BLaER1 treated with 17β-estradiol and CSF1 and Interleukin-3, amounts not matched to agents 10 nM and 100 nM (cell line): Measurements from ENCODE around the gene RANGAP1.

ENCODE experiments used
- H3K27ac ChIP-seq, 11 experiments: shearing (Covaris generic); formaldehyde crosslinking; 2 replicates each; pipeline ENCODE4 v1.8.1; 2022
- H3K27me3 ChIP-seq, 11 experiments: shearing (Covaris generic); formaldehyde crosslinking; 2 replicates each; pipeline ENCODE4 v1.8.1; 2022
- H3K36me3 ChIP-seq, 11 experiments: shearing (Covaris generic); formaldehyde crosslinking; 2 replicates each; pipeline ENCODE4 v1.8.1; 2022
- H3K4me1 ChIP-seq, 10 experiments: shearing (Covaris generic); formaldehyde crosslinking; 2 replicates each; pipeline ENCODE4 v1.8.1; 2022
- H3K4me2 ChIP-seq, 11 experiments: shearing (Covaris generic); formaldehyde crosslinking; 2 replicates each; pipeline ENCODE4 v1.8.1; 2022
- H3K4me3 ChIP-seq, 10 experiments: shearing (Covaris generic); formaldehyde crosslinking; 2 replicates each; pipeline ENCODE4 v1.8.1; 2022
- H3K9ac ChIP-seq, 11 experiments: shearing (Covaris generic); formaldehyde crosslinking; 2 replicates each; pipeline ENCODE4 v1.8.1; 2022
- H3K9me3 ChIP-seq, 11 experiments: shearing (Covaris generic); formaldehyde crosslinking; replicated peaks in 1 of 11; 2 replicates each; pipeline ENCODE4 v1.8.1; 2022
- H4K20me1 ChIP-seq, 11 experiments: shearing (Covaris generic); formaldehyde crosslinking; 2 replicates each; pipeline ENCODE4 v1.8.1; 2022
- Cebpa-rat ChIP-seq, 11 experiments: shearing (Covaris generic); IDR thresholded peaks; 2 replicates each; pipeline ENCODE4 v1.8.1; 2022

RANGAP1 gene

GRCh38 chr22:41324821-41325528 lies 39.0 kb upstream of the RANGAP1 start:
- TF ChIP-seq Cebpa-rat (IDR thresholded peaks at IDR 0.05), result no peak
- Histone ChIP-seq H3K27ac (no peak overlapping the region; a peak in 1 of 22 replicates), H3K9me3 (no peaks in the 10 kb centered on the region), H3K4me2 (no peak overlapping the region), H3K36me3 (peaks cover 84 to 100% (median 93%) of the 10 kb centered on the region in 11 experiments), H3K4me3 (no peak overlapping the region), H3K9ac (peak overlapping the region in 2 of 11 experiments; percentile 17 to 18; a peak in 1 of 22 replicates), H3K4me1 (peaks cover 0 to 7% (median 1%) of the 10 kb centered on the region in 10 experiments; a peak in 9 of 20 replicates), H3K27me3 (no peaks in the 10 kb centered on the region), H4K20me1 (peaks cover 0 to 83% (median 66%) of the 10 kb centered on the region in 11 experiments; a peak in 21 of 22 replicates)

- Histone ChIP-seq H3K36me3 (peaks cover 53 to 97% (median 79%) of the 10 kb centered on the region in 11 experiments), H3K27ac (no peak overlapping the region), H3K4me1 (peaks cover 0 to 46% (median 33%) of the 10 kb centered on the region in 10 experiments; a peak in 13 of 20 replicates), H3K27me3 (no peaks in the 10 kb centered on the region), H3K4me3 (no peak overlapping the region), H3K4me2 (no peak overlapping the region; a peak in 2 of 22 replicates), H4K20me1 (peaks cover 0 to 98% (median 90%) of the 10 kb centered on the region in 11 experiments; a peak in 21 of 22 replicates), H3K9me3 (no peaks in the 10 kb centered on the region), H3K9ac (no peak overlapping the region)
- TF ChIP-seq Cebpa-rat (IDR thresholded peaks at IDR 0.05), result no peak
Observed at GRCh38 chr22:41320416-41321240, 34.6 kb upstream of the RANGAP1 start.

DNA sequence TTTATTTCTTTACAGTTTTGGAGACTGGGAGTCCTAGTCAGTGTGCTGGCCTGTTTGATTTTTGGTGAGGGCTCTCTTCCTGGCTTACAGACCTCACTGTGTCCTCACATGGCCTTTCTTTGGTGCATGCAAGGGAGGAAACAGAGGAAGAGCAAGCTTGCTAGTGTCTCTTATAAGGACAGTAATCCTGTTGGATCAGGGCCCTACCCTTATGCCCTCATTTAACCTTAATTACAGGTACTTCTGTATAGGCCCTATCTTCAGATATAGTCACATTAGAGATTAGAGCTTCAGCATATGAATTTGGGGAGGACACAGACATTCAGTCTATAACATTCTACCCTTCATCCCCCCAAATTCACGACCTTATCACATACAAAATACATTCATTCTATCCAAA lies 29.6 kb upstream of the RANGAP1 start:
- no peak for TF ChIP-seq Cebpa-rat (IDR thresholded peaks at IDR 0.05)
- peaks cover 26 to 79% (median 50%) of the 10 kb centered on the region in 11 experiments; a peak in 21 of 22 replicates for H3K36me3 ChIP-seq
- peaks cover 0 to 60% (median 37%) of the 10 kb centered on the region in 10 experiments; a peak in 14 of 20 replicates for H3K4me1 ChIP-seq

DNA sequence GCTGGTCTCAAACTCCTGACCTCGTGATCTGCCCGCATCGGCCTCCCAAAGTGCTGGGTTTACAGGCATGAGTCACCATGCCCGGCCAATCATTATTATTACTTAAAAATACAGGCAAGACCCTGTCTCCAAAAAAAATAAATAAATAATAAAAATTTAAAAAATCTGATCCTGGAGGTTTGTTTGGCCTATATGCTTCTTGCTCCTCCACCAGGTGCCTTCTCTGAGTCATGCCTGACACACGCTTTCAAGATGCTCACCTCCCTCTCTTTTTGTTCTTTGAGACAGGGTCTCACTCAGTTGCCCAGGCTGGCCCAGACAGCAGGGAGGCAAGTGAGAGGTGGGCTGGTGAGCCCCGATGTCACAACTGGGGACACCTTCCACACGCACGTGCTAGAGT lies 28.8 kb upstream of the RANGAP1 start:
- H3K4me1 ChIP-seq, result peaks cover under 1 to 59% (median 40%) of the 10 kb centered on the region in 10 experiments; a peak in 16 of 20 replicates
- no peaks in the 10 kb centered on the region for H3K27me3 ChIP-seq
- peaks cover 0 to 9% (median 0%) of the 10 kb centered on the region in 11 experiments; a peak in 2 of 22 replicates for H3K9me3 ChIP-seq
- no peak overlapping the region for H3K27ac ChIP-seq
- no peak for TF ChIP-seq Cebpa-rat (IDR thresholded peaks at IDR 0.05)
- peaks cover 21 to 79% (median 55%) of the 10 kb centered on the region in 11 experiments; a peak in 20 of 22 replicates for H3K36me3 ChIP-seq
- peaks cover 7 to 100% (median 91%) of the 10 kb centered on the region in 11 experiments; a peak in 21 of 22 replicates for H4K20me1 ChIP-seq
- no peak overlapping the region for H3K9ac ChIP-seq
- H3K4me3 ChIP-seq, result no peak overlapping the region
- no peak overlapping the region for H3K4me2 ChIP-seq

More for the DNA sequence above, 29.6 kb upstream of the RANGAP1 start:
- Histone ChIP-seq H3K4me3 (no peak overlapping the region), H3K27me3 (no peaks in the 10 kb centered on the region), H3K9ac (no peak overlapping the region), H3K4me2 (peak overlapping the region in 1 of 11 experiments; percentile 7; a peak in 2 of 22 replicates), H3K9me3 (peaks cover 0 to 9% (median 0%) of the 10 kb centered on the region in 11 experiments; a peak in 2 of 22 replicates), H4K20me1 (peaks cover 7 to 100% (median 91%) of the 10 kb centered on the region in 11 experiments; a peak in 21 of 22 replicates), H3K27ac (no peak overlapping the region)

GRCh38 chr22:41311487-41311886 lies 25.5 kb upstream of the RANGAP1 start:
- Histone ChIP-seq H3K36me3 (peaks cover 16 to 79% (median 57%) of the 10 kb centered on the region in 11 experiments; a peak in 20 of 22 replicates), H4K20me1 (peaks cover 13 to 100% (median 90%) of the 10 kb centered on the region in 11 experiments; a peak in 21 of 22 replicates)
- no peak for TF ChIP-seq Cebpa-rat (IDR thresholded peaks at IDR 0.05)

GRCh38 chr22:41310336-41310735 lies 24.3 kb upstream of the RANGAP1 start:
- peaks cover 44 to 60% (median 54%) of the 10 kb centered on the region in 10 experiments for H3K4me1 ChIP-seq
- H3K4me2 ChIP-seq, result peak overlapping the region in 4 of 11 experiments; percentile 48 to 60 (median 56); a peak in 7 of 22 replicates
- H4K20me1 ChIP-seq, result peaks cover 21 to 100% (median 94%) of the 10 kb centered on the region in 11 experiments; a peak in 21 of 22 replicates
- H3K27ac ChIP-seq, result peak overlapping the region in 2 of 11 experiments; percentile 1 to 22; a peak in 1 of 22 replicates
- no peak overlapping the region for H3K4me3 ChIP-seq
- no peak overlapping the region for H3K9ac ChIP-seq
- TF ChIP-seq Cebpa-rat (IDR thresholded peaks at IDR 0.05), result no peak
- peaks cover 5 to 78% (median 50%) of the 10 kb centered on the region in 11 experiments; a peak in 20 of 22 replicates for H3K36me3 ChIP-seq
- H3K27me3 ChIP-seq, result no peaks in the 10 kb centered on the region
- H3K9me3 ChIP-seq, result peaks cover 0 to 9% (median 0%) of the 10 kb centered on the region in 11 experiments; a peak in 2 of 22 replicates

More at GRCh38 chr22:41311487-41311886, 25.5 kb upstream of the RANGAP1 start:
- Histone ChIP-seq H3K4me3 (no peak overlapping the region), H3K27ac (no peak overlapping the region), H3K4me2 (no peak overlapping the region; a peak in 1 of 22 replicates), H3K9ac (no peak overlapping the region), H3K9me3 (peaks cover 0 to 9% (median 0%) of the 10 kb centered on the region in 11 experiments; a peak in 2 of 22 replicates), H3K27me3 (no peaks in the 10 kb centered on the region), H3K4me1 (peaks cover 33 to 59% (median 49%) of the 10 kb centered on the region in 10 experiments)

GRCh38 chr22:41308544-41308947 lies 22.6 kb upstream of the RANGAP1 start:
- peaks cover 61 to 74% (median 68%) of the 10 kb centered on the region in 10 experiments for H3K4me1 ChIP-seq
- H3K27ac ChIP-seq, result peak overlapping the region in 8 of 11 experiments; percentile 9 to 59 (median 26); a peak in 11 of 22 replicates
- H3K36me3 ChIP-seq, result peaks cover 0 to 77% (median 50%) of the 10 kb centered on the region in 11 experiments; a peak in 18 of 22 replicates
- peak overlapping the region; percentile 33 to 97 (median 64) for H3K4me2 ChIP-seq
- peaks cover 21 to 100% (median 97%) of the 10 kb centered on the region in 11 experiments; a peak in 21 of 22 replicates for H4K20me1 ChIP-seq
- H3K9ac ChIP-seq, result peak overlapping the region in 9 of 11 experiments; percentile 3 to 38 (median 21); a peak in 5 of 22 replicates
- no peak overlapping the region for H3K4me3 ChIP-seq
- peak in 5 of 11 experiments; percentile 29 to 51 (median 45); a peak in 5 of 22 replicates for TF ChIP-seq Cebpa-rat (IDR thresholded peaks at IDR 0.05)
- H3K9me3 ChIP-seq, result peaks cover 0 to 9% (median 0%) of the 10 kb centered on the region in 11 experiments; a peak in 2 of 22 replicates
- H3K27me3 ChIP-seq, result no peaks in the 10 kb centered on the region

- H3K4me2 ChIP-seq, result peak overlapping the region; percentile 33 to 97 (median 64)
- peaks cover 21 to 100% (median 96%) of the 10 kb centered on the region in 11 experiments; a peak in 21 of 22 replicates for H4K20me1 ChIP-seq
- H3K4me1 ChIP-seq, result peaks cover 64 to 79% (median 73%) of the 10 kb centered on the region in 10 experiments
- peak overlapping the region in 10 of 11 experiments; percentile 3 to 50 (median 26); a peak in 11 of 22 replicates for H3K9ac ChIP-seq
- TF ChIP-seq Cebpa-rat (IDR thresholded peaks at IDR 0.05), result no peak
- peak overlapping the region in 9 of 11 experiments; percentile 4 to 59 (median 23); a peak in 12 of 22 replicates for H3K27ac ChIP-seq
- no peaks in the 10 kb centered on the region for H3K27me3 ChIP-seq
- peaks cover 0 to 72% (median 45%) of the 10 kb centered on the region in 11 experiments; a peak in 18 of 22 replicates for H3K36me3 ChIP-seq
- peaks cover 0 to 8% (median 0%) of the 10 kb centered on the region in 11 experiments; a peak in 2 of 22 replicates for H3K9me3 ChIP-seq
- H3K4me3 ChIP-seq, result no peak overlapping the region
Observed at GRCh38 chr22:41308054-41308453, 22.1 kb upstream of the RANGAP1 start.
